Bladder microvascular endothelial cell (primary cell): ENCODE results near the gene UBASH3A. TPM values are rescaled to one million over a fixed set of nuclear protein-coding genes. Genes with fewer than 3 reads are reported as not detected.

Experiments
- total RNA-seq: library from RNA; depleted of rRNA; stranded (reverse); fragments of >200 nt; gene quantifications from 2 replicates; pipeline ENCODE4 v1.2.3, GENCODE V29; 2014

The UBASH3A gene, protein sequence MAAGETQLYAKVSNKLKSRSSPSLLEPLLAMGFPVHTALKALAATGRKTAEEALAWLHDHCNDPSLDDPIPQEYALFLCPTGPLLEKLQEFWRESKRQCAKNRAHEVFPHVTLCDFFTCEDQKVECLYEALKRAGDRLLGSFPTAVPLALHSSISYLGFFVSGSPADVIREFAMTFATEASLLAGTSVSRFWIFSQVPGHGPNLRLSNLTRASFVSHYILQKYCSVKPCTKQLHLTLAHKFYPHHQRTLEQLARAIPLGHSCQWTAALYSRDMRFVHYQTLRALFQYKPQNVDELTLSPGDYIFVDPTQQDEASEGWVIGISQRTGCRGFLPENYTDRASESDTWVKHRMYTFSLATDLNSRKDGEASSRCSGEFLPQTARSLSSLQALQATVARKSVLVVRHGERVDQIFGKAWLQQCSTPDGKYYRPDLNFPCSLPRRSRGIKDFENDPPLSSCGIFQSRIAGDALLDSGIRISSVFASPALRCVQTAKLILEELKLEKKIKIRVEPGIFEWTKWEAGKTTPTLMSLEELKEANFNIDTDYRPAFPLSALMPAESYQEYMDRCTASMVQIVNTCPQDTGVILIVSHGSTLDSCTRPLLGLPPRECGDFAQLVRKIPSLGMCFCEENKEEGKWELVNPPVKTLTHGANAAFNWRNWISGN
- total RNA-seq, result not detected in 2 replicates

DNA sequence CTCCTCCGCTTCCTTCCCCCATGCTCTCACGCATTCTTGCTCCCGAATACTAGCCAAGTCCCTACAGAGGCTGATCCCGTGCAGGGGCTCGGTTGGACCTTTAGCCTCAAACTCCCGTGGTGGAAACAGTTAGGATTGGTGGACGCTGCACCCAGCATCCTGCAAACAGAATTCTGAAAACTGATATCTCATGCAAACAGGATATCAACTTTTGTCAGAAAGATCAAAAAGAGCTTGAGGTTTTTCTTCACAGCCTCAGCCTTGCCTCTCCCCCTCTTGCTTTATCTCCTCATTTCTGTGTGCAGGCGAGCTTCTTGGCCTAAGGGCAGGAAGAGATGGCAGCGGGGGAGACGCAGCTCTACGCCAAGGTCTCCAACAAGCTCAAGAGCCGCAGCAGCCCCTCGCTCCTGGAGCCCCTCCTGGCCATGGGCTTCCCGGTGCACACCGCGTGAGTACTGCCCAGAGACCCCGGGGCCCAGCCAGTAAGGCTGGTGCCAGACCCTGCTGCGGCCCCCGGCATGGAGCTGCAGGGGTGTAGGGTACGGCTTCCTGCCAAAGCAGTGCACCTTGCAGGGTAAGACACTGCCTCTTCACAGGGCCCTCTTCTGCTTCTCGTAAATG lies at the start of gene UBASH3A:
UBASH3A (plus strand) TSS at position 292 of the 621 bp plus-strand sequence; CDS start at position 336, 44 bp downstream.

GRCh38 chr21:42366292-42367010 lies 37.3 kb upstream of the UBASH3A start, which contains the start of gene TFF1:
TFF1 (minus strand) TSS chr21:42366535; CDS start chr21:42366495, 40 bp downstream.

GRCh38 chr21:42395905-42396651 lies 7.6 kb upstream of the UBASH3A start, which contains the start of gene TMPRSS3:
TMPRSS3 (minus strand) TSS chr21:42396052; CDS start chr21:42395417, 635 bp downstream.

GRCh38 chr21:42496120-42496838 lies 92.6 kb downstream of the UBASH3A start, which contains the start of gene RSPH1:
RSPH1 (minus strand) TSS chr21:42496224; CDS start chr21:42496186, 38 bp downstream.

Other genes starting within 250 kb of the UBASH3A start
- gene ABCG1, start 184.8 kb upstream of the UBASH3A start, total RNA-seq, result 38.2 and 107 TPM in 2 replicates
- 4.5 and 107 TPM in 2 replicates for gene TFF3, start 88.5 kb upstream of the UBASH3A start, total RNA-seq
- gene TFF2, start 52.9 kb upstream of the UBASH3A start, total RNA-seq, result not detected in 2 replicates
- not detected in 2 replicates for gene TFF1, start 37.4 kb upstream of the UBASH3A start, total RNA-seq
- not detected in 2 replicates for gene TMPRSS3, start 7.8 kb upstream of the UBASH3A start, total RNA-seq
- gene RSPH1, start 92.3 kb downstream of the UBASH3A start, total RNA-seq, result not detected in 2 replicates
- 5.5 and 16.9 TPM in 2 replicates for gene SLC37A1, start 110.0 kb downstream of the UBASH3A start, total RNA-seq
- 0.16 and 4.7 TPM in 2 replicates for gene PDE9A, start 249.7 kb downstream of the UBASH3A start, total RNA-seq